ENCODE results near the gene PTPN18.

PTPN18 gene

DNA sequence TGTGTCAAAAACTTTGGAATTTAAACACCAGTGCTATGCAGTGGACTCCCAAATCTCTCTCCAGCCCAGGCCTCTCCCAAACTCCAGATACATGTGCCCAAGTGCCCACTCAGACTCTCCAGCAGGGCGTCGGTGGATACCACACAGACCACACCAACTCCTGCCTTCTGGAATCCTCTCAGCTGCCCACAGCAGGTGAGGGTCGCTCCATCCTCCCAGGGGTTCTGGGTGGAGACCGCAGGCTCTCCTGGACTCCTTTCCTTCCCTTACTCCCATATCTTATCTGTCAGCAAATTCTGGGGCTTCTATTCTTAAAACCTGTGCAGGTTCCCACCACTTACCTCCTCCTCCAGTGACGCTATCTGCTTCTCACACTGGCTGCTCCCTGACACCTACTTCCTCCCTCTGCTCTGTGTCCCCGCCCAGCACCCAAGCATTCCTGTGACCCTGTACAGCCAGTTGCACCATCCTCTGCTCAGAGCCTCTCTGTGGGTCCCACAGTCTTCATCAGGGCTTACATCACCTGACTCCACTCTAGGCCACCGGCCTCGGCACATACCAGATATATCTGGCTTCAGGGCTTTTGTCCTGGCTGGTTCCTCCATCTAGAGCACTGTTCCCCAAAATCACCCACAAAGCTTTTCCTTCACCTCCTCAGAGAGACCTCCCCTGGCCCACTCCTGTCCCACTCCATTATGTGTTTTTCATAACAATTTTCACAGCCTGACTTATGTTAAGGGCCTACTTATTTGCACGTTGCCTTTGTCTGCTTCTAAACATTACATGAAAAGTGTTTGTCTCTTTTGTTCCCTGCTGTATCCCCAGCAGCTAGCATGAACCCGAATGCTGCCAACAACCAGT lies 15.7 kb upstream of the PTPN18 start:
- no peak for DNase-seq (ENCODE audit: low read depth)

GRCh38 chr2:130341562-130342019 lies 14.3 kb upstream of the PTPN18 start:
- no peak for DNase-seq (ENCODE audit: low read depth)

DNA sequence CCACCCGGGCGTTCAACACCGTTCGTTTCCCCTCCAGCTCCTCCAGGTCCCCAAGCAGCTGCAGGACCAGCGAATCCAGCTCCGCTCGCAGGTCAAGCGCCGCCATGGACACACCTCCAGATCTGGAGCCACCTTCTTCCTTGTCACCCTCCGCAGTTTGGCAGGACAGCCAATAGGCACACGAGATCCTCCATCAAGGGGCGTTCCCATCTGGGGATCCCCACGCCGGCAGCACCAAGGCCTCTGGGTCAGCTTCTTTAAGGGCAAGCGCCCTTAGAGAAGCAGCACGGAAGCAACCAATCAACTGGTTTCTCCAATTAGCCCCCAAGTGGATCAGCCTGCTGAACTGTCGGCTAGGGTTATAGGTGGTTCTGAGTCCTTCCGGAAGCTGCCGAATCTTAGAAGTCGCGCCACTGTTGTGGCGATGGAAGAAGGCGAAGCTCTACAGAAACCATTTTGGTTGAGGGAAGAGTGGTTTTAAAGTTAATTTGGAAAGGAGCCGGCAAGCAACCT lies 13.8 kb upstream of the PTPN18 start:
- peak; percentile 76 for DNase-seq (ENCODE audit: low read depth)

- DNase-seq (ENCODE audit: low read depth), result peak; percentile 87
Observed at GRCh38 chr2:130342533-130343275, 13.2 kb upstream of the PTPN18 start, which contains the start of gene IMP4. IMP4 (plus strand) TSS chr2:130342897; CDS start chr2:130342933, 36 bp downstream.

- no peak for DNase-seq (ENCODE audit: low read depth)
Observed at GRCh38 chr2:130344578-130344977, 11.3 kb upstream of the PTPN18 start.

GRCh38 chr2:130345091-130345490 lies 10.8 kb upstream of the PTPN18 start:
- no peak for DNase-seq (ENCODE audit: low read depth)

DNA sequence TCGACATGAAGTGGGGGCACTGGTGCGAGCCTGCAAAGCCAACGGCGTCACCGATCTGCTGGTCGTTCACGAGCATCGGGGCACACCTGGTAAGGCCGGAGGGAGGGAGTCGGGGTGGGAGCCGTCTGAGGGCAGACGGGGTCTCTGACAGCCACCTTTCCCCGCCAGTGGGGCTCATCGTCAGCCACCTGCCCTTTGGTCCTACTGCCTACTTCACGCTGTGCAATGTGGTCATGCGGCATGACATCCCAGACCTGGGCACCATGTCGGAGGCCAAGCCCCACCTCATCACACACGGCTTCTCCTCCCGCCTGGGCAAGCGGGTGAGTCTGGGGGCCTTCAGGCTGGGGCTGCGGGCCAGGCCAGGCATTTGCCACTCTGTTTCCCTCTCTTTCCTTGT lies 10.2 kb upstream of the PTPN18 start:
- no peak for DNase-seq (ENCODE audit: low read depth)

GRCh38 chr2:130346041-130346740 lies 9.7 kb upstream of the PTPN18 start:
- no peak for DNase-seq (ENCODE audit: low read depth)

DNA sequence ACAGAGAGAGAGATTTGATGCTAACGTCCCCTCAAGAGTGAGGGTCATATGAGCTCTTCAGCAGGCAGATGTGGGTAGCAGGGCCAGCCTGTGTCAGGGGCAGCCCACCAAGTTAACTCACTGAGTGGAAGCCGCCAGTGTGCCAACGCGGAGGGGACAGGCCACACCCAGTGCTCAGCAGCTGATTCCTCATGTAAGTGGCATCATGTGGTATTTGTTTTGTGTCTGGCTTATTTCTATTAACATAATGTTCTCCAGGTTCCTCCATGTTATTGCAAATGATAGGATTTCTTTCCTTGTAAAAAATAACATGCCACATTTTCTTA lies 9.2 kb upstream of the PTPN18 start:
- DNase-seq (ENCODE audit: low read depth), result no peak

- no peak for DNase-seq (ENCODE audit: low read depth)
Observed at GRCh38 chr2:130347220-130347925, 8.5 kb upstream of the PTPN18 start.

GRCh38 chr2:130349174-130349573 lies 6.7 kb upstream of the PTPN18 start:
- no peak for DNase-seq (ENCODE audit: low read depth)

DNA sequence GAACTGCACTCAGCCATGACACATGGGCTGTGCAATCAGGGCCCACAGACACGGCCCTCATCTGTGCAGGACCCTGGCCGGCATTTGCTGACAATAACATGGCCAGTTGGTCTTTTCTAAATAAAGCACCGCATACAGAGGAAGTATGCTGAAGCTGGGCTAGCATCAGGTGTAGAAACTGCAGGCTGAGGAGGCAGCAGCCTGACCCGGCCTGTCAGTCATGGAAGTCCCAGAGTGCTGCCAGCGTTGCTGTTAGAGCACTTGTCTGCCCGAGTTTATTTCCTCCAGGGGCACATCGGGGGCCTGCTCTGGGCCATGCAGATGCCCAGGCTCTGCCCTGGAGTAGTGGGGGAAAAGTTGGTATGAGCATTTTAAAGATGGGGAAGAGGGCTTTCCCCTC lies 4.1 kb upstream of the PTPN18 start:
- DNase-seq (ENCODE audit: low read depth), result no peak

DNA sequence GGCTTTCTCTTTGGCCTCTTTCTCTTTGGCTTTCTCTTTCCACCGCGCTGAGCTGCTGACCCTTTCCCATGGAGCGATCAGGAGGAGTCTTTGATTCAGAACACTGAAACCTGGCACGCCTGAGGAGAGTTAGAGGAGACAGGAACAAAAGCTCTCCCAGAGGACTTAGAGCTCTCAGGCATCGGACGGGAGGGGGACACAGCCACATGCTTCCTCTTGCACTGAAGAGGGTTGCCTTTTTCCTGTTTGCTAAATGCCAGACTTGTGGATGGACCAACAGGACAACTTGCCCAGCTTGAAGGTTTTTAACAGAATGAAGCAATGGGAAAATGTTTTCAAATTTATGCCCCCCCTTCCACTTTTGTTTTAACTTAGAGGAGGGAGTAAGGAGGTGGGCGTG lies 3.6 kb upstream of the PTPN18 start:
- DNase-seq (ENCODE audit: low read depth), result no peak

DNA sequence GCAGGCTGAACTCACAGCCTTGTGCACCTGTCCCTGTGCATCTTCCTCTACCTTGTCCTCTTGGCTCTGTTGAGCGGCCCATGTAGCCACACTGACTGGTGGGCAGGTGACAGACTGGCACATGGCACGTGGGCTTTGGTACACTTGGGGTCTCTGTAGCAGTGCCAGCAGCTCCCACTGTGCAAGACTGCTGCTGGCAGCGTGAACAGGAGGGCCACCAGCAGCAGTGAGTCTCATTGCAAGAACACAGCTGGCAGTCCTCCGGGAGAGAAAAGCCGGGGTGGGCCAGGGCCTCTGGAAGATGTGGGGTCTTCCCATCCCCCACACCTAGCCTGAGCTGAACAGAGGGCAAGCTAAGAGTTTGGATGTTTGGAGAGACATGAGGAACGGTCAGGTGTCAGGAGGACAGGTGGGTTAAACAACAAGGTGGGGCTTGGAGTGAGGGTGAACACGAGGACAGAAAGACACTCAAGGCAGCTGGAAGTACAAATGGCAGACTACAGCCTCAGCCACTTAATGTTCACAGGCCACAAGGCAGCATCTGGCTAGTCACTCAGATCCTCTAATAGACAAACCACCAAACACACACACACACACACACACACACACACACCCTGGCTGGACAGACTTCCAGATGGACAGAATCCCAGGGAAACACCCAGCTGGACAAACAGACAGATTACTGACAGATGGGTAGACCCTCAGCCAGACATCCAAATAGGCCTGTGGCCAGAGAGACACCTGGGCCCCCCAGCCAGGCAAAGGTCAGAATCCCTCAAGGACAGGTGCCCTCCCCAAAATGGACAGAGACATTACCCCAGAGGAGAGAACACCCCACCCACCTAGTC lies 2.3 kb upstream of the PTPN18 start:
- no peak for DNase-seq (ENCODE audit: low read depth)

GRCh38 chr2:130354139-130354428 lies 1.8 kb upstream of the PTPN18 start:
- no peak for DNase-seq (ENCODE audit: low read depth)

- no peak for DNase-seq (ENCODE audit: low read depth)
Observed at GRCh38 chr2:130355172-130355577, 681 bp upstream of the PTPN18 start.

GRCh38 chr2:130357864-130358263 lies 2.0 kb downstream of the PTPN18 start:
- DNase-seq (ENCODE audit: low read depth), result no peak

DNA sequence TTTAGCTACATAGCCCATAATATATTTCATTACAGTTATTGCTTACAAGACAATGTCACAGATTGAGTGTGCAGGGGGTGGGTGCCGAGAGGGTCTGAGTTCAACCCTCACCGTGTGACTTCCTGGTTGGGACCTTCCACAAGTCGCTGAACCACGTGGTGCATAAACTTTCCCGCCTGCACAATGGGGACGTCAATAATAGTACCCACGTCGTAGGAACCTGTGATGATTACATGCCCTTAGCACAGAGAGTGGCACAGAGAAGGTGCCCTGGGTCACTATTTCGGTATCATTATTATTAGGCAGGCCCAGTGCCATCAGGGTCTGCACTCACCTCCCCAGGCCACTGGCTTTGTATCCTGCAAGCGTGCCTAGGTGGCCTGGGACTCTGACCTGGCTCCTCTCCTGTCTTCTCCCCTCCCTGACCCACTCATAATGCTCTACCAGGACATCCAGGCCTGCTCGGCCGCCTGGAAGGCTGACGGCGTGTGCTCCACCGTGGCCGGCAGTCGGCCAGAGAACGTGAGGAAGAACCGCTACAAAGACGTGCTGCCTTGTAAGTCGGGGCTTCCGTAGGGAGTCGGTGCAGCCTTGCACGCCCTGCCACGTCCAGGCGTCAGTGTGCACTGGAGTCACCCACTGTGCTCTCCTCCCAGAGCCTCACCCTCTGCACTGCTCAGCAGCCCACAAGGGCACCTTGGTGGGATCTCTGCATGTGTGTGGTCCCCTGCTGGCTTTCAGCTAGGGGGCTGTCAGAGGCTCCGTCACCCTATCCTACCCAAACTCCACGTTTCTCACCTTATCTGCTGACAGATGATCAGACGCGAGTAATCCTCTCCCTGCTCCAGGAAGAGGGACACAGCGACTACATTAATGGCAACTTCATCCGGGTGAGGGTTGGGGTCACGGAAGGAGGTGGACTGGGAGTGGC lies 2.8 kb downstream of the PTPN18 start:
- DNase-seq (ENCODE audit: low read depth), result no peak

- DNase-seq (ENCODE audit: low read depth), result no peak
Observed at GRCh38 chr2:130359466-130359865, 3.6 kb downstream of the PTPN18 start.

- no peak for DNase-seq (ENCODE audit: low read depth)
Observed at GRCh38 chr2:130363479-130363878, 7.6 kb downstream of the PTPN18 start.
